Measurements from ENCODE around the gene FLVCR1. TPM values are rescaled to one million over a fixed set of nuclear protein-coding genes. Genes with fewer than 3 reads are reported as not detected.

FLVCR1 gene
- total and polyA plus RNA-seq, 4 donors, result 0.85 to 14.6 (median 2.4) TPM

GRCh38 chr1:212864201-212864600 lies 6.1 kb downstream of the FLVCR1 start:
- DNase-seq (ENCODE audit: low spot score), result no peak
- Histone ChIP-seq H3K9ac (ENCODE audit: low read depth in 1 of 2, low read length in 2 of 2) (no peak overlapping the region), H3K36me3 (ENCODE audit: control insufficient read depth in 4 of 4, insufficient read depth in 3 of 4, low read depth in 1 of 4, low read length in 3 of 4) (peaks cover 0 to 2% (median under 1%) of the 10 kb centered on the region in 4 donors), H3K4me1 (ENCODE audit: control insufficient read depth in 4 of 4, insufficient read depth in 4 of 4, low read length in 3 of 4) (peaks cover 0 to 5% (median 3%) of the 10 kb centered on the region in 4 donors), H3K9me3 (ENCODE audit: control insufficient read depth in 4 of 4, low read length in 3 of 4) (no peaks in the 10 kb centered on the region), H3K27ac (ENCODE audit: low read depth in 1 of 2, low read length in 2 of 2) (no peak overlapping the region), H3K27me3 (ENCODE audit: control insufficient read depth in 4 of 4, insufficient read depth in 4 of 4, low read length in 3 of 4) (no peaks in the 10 kb centered on the region), H3K4me3 (ENCODE audit: low read depth in 1 of 3, low read length in 3 of 3) (no peak overlapping the region)
- no peak for TF ChIP-seq RAD21 (IDR thresholded peaks at IDR 0.05)
- TF ChIP-seq CTCF (IDR thresholded peaks at IDR 0.05; ENCODE audit: low read depth, low read length, missing input control), result no peak
- no peak for TF ChIP-seq EGR1 (IDR thresholded peaks at IDR 0.05; ENCODE audit: low read depth in 2 of 2)
- TF ChIP-seq REST (IDR thresholded peaks at IDR 0.05), result no peak
- no peak for TF ChIP-seq HNF4A (conservative IDR thresholded peaks at IDR 0.05)
- TF ChIP-seq JUND (IDR thresholded peaks at IDR 0.05), result no peak
- TF ChIP-seq SP1 (IDR thresholded peaks at IDR 0.05), result no peak
- TF ChIP-seq TAF1 (conservative IDR thresholded peaks at IDR 0.05), result no peak
- no peak for TF ChIP-seq ATF3 (IDR thresholded peaks at IDR 0.05)
- TF ChIP-seq GABPA (IDR thresholded peaks at IDR 0.05 in 1 of 2, conservative IDR thresholded peaks at IDR 0.05 in 1 of 2), result no peak
- TF ChIP-seq FOXA1 (IDR thresholded peaks at IDR 0.05), result no peak
- no peak for TF ChIP-seq FOXA2 (IDR thresholded peaks at IDR 0.05)
- no peak for TF ChIP-seq NR2F2 (IDR thresholded peaks at IDR 0.05)
- TF ChIP-seq MAX (IDR thresholded peaks at IDR 0.05), result no peak
- TF ChIP-seq YY1 (IDR thresholded peaks at IDR 0.05), result no peak
- no peak for TF ChIP-seq HNF4G (IDR thresholded peaks at IDR 0.05)
- TF ChIP-seq ZBTB33 (IDR thresholded peaks at IDR 0.05), result no peak
- TF ChIP-seq RXRA (IDR thresholded peaks at IDR 0.05), result no peak
- 97% methylated on average over 4 of the region's 4 CpGs for WGBS

All from liver (tissue), 9 donors.